HG02759 (cell line): ENCODE results near the gene LNPEP.

Source experiments
- ATAC-seq: cut with Tn5 transposase; IDR thresholded peaks from one replicate; pipeline ENCODE4 v1.9.1; 2021; ENCODE audit warnings: mild to moderate bottlenecking, moderate library complexity; ENCODE audit not compliant: unreplicated experiment

The LNPEP gene

DNA sequence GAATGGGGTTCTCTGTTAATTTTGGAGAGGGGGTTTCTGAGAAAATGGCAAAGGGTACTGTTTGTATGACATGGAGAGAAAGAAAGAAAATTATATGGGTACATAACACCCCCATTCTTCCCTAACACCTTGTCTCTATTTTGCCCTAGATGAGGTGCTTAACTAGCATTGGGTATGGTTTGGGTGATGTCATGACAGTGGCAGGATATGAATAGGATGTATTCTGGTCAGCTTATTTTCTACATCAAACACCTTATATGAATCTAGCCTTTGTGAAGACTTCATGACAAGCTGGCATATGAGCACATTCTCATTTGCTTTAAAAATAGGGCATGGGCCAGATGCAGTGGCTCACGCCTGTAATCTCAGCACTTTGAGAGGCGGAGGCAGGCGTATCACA lies 58.6 kb downstream of the LNPEP start:
- no peak for ATAC-seq

DNA sequence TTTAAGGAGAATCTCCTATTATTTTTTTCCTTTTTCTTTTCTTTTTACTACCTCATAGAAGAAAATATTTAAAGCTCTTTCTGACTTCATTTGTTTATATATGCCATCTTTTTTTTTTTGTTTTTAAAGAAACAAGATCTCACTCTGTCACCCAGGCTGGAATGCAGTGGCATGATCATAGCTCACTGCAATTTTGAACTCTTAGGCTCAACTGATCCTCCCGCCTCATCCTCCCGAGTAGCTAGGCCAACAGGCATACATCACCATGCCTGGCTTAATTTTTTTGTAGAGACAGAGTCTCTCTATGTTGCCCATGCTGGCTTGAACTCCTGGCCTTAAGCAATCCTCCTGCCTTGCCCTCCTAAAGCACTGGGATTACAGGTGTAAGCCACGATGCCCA lies 59.5 kb downstream of the LNPEP start:
- no peak for ATAC-seq

DNA sequence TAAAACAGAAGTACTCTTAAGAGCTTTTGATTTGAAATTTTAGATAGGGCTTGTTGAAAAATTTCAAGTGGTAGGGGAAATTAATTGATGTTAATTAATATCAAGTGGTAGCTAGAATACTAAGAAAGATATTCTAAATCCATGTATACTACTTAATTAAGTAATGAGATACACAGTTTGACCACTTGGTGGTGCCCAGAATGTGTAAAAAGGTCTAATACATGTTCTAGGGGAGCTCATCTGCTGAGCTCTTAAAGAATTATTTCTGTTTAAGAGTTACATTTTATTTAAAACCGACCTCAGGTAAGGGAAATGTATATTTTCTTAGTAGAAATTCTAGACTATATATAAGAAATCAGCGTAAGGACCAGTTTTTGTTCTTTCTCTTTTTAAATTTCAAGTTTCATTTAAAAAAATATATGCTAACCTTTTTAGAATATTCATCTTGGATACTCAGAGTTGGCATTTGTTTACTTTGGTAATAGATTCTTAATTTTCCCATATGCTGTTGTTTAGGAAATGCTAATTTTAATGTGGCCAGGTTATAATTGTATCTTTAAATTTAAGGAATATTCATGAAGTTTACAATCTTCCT lies 61.5 kb downstream of the LNPEP start:
- ATAC-seq: peak; percentile 67

DNA sequence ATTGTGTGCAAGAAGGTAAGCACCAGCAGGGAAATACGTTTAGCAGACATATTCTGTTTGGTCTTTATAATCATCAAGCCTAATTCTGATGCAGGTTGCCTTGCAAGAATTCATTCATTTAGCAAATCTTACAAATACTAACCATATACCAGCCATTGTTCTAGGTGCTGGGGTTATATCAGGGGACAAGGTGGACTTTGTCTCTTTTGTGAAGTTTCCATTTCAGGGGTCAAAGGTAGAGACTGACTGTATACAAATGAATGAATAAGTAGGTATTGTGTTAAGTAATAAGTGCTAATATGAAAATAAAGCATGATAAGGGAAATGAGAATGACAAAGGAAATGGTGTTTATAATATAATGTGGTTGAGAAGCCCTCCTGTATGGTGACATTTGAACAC lies 64.0 kb downstream of the LNPEP start:
- ATAC-seq: no peak

DNA sequence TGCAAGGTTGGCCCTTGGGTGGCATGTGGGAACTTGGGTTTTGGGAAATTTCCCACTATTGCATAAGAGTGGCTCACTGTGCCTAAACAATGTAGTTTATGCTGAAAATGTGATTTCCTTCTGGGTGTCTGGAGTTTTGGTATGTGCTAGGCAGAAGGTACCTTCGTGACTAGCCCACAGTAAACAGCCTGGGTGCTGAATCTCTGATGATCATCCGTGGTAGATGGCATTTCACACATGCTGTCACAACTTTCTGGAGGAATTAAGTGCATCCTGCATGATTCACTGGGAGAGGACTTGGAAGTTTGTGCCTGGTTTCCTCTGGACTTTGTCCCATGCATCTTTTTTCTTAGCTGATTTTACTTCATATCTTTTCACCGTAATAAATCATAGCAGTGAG lies 64.5 kb downstream of the LNPEP start:
- no peak for ATAC-seq

DNA sequence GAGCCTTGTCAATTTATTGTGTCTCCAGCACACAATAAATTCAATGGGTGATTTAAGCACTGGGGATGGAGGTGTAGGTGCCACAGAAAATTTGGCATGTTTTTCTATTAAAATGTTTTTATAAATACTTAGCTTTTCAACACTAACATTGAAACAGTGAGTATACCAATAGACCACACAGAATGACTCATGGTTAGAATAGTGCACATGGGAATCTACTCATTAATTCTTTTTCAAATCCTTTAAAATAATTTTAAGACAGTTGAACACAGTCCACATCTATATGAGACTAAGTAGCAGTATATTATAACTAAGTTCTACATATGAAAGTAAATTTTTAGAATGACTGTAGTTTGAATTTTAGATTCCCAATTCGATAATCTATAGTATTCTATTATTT lies 67.1 kb downstream of the LNPEP start:
- no peak for ATAC-seq

DNA sequence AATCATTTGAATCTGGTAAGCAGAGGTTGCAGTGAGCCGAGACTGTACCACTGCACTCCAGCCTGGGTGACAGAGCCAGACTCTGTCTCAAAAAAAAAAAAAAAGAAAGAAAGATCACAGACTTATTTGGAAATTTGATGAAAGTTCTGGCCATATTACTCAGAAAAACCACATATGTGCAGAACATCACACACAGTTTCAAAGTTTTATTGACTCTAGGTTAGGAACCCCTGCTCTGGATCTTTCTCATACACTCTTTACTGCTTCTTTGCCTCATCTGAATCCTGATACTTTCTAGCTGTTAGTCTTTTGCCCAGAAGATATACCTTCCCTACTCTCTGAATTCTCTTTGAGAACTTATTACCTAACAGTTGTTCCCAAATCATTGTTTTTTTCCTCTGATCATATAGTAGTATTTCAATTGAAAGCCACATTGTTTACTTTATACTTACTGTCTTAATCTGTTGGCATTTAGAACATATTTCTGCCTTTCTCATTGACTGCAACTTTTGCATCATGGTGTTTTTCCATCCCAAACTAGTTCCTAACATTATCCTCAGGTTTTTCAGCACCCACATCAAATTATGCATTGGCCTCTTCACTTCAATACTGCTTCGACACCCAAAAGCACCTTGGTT lies 68.7 kb downstream of the LNPEP start:
- no peak for ATAC-seq

DNA sequence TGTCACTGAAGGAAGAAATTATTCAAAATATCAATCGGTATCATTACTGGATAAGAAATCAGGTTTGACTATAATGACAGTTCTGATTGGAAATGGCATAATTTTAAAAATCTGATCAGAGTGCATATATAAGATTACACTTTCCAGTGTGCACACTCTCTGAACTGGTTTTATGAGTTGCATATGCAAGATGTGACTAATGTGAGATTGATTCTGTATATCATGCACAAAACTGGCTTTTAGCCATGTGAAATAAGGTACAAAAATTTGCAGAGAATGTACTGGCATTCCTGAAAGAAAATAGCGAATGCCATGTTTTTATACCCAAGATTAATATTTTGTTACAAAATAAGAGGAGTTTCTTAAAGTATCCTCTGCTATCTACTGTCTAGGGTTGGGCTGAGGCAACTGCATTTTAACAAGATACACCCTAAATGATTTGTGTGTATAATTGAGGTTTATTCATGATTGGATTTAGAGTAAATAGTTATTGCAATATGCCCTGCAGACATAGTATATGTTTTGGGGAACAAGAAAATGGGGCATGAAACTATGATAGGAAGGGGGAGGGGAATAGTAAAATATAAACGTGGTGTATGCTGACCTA lies 70.7 kb downstream of the LNPEP start:
- ATAC-seq: no peak

DNA sequence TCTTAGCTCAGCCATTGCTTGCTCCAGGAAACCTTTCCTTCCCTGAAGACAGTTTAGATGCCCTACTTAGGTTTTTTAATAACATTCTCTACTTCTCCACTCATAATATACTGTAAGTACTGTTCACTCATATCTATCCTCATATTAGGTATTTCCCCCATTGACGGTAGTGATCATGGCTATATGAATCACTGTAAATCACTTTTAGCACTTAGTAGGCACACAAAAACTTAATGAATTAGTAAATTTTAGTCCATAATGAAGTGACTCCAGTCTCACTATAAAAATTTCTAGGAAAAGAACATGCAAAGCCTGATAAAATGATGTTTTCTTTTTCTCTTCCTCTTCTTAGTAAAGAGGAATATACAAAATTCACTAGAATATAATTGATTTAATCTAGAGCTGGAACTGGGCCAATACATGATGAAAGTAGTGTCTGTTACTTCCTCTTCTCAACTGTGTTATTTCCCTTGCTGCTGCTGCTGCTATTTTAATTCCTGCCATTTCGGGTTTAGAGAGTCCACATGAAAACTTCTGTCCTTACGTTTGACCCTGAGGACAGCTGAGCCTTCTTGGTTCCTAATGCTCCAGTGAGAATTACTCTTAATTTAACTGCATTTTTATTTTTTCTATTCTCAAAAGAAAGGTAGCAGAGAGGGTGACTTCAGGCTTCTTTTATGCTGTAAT lies 73.5 kb downstream of the LNPEP start:
- peak; percentile 71 for ATAC-seq

DNA sequence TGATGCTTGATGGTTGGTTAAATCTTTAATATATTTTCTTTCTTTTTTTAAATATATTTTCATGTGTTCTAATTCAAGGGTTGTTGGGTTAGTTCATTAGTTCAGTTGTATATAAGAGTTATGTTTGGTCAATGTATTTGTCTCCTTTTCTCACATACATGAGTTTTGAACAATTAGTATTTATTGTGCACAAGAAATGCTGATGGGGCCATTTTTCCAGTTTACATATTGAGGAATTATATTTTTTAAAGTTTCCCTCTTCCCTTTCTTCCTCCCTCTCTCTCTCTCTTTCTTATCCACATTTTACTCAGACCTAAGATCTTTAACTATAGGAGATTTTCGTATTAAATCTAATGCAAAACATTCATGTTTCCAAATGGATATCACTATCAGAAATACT lies 74.0 kb downstream of the LNPEP start:
- ATAC-seq: no peak

DNA sequence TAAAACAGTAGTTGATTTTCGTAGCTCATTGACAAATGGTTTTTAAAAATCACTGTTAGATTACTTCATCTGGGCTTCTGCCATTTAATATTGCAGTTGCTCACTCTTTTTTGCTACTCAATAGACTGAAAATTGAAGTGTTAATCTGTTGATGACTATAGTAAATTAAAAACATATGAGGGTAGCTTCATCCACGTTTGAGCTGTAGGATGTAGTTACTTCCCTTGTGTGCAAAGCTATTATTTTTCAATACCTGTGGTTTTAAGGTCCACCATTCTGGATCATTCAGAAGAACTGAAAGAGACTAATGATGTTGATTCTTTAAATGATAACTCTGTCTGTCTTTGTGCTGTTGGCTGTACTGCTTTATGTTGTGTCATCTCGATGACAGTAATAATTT lies 74.7 kb downstream of the LNPEP start:
- no peak for ATAC-seq

DNA sequence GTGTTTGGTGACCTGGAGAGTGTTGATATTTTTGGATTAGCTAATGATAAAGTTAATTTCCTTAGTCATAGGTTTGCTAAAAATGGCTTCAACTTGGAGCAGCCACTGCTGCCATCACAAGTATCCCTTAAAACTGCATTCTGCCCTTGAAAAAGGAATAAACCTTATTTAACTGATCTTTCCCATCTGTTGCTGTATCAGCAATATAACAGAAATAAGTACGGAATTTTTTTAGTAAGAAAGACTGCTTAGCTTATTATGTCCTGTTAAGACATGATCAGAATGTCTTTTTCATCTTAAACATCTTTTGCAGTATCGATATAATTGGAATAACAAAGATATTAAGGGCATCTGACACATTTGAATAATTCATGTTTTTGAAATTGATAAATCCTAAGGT lies 75.7 kb downstream of the LNPEP start:
- no peak for ATAC-seq

DNA sequence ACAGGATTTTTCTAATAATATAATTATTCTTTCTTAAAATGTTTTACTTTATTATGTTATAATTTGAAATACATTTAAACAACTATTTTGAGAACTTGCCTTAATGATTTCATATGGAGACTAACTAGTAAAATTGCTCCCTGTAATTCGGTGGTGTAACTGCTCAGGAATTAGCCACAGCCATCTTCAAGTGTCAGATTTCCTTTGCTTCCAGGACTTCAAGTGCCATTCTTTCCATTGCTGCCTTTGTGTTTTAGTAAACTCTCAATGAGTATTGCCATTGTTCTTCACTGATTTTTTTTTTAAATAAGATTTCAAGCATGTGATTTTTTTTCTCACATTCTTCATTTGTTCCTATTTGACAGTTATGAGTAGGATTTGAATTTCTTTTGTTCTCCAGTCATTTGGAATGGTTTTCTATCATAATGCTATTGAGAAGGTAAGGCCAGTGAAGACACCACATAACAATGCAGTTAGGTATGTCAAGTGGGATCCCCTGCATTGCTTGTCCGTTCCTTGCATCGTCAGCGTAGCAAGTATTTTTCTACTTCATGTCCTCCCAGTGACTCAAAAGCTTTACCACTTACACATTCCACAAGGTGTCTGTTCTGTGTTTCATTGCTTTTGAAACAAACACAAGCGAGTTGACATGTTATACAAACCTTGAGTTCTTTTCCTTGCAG lies 83.7 kb downstream of the LNPEP start:
- ATAC-seq: no peak

DNA sequence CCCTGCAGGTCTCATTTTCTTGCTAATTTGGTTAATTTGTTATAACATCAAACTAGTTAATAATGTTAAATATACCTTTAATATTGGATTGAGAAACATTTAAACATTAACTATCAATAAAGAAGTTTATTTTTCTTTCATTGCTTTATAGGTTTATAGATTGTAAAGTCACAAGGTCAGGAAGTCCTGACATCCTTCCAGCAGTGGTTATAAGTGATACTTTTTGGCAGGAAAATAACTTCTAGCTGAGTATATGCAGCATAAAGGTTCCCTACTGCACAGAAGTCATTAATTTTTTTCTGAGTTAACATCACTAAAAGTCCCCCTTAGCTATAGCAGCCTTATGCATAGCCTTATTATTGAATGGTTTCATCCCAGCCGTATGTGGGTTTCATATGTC lies 85.5 kb downstream of the LNPEP start:
- no peak for ATAC-seq

DNA sequence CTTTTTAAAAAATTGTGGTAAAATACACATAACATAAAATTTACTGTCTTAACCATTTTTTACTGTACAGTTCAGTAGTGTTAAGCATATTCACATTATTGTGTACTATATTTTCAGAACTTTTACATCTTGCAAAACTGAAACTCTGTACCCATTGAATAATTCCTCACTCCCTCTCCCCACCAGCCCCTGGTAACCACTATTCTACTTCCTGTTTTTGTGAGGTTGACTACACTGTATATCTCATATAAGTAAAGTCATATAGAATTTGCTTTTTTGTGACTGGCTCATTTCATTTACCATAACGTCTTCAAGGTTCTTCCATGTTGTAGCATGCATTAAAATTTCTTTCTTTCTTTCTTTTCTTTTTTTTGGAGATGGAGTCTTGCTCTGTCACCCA lies 87.0 kb downstream of the LNPEP start:
- ATAC-seq: no peak

DNA sequence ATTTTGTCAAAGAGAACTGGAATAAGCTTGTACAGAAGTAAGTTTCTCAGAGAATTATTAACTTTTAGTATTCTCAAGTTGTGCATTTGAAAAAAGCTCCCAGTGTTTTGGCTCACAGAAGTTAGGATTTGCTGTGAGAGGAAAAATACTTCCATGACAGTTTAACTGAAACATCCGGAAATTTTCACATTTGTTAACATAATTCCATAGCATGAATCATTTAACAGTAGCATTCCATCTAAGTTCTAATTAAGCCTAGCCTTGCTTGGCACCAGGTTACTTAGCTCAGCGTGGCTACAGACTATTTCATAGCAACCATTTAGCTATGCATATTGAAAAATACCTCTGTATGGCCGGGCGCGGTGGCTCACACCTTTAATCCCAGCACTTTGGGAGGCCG lies 90.8 kb downstream of the LNPEP start:
- ATAC-seq: no peak

DNA sequence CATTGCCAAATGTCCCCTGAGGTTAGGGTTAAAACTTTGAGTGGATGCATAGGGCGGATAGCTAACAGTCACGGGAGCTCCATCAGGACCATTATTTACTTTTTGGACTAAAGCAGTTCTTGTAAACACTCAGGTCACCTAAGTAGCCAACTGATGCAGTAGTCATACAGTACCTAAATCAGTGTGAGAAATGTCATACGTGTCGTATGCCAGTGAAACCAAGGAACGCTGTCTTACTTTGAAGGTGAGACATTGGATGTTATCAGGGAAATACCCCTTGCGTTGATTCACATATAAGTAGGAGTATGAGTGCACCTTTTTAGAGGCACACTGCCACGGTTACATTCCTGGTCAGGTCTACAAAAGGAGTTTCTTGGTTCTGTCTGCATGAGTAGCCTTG lies 101.9 kb downstream of the LNPEP start:
- no peak for ATAC-seq

DNA sequence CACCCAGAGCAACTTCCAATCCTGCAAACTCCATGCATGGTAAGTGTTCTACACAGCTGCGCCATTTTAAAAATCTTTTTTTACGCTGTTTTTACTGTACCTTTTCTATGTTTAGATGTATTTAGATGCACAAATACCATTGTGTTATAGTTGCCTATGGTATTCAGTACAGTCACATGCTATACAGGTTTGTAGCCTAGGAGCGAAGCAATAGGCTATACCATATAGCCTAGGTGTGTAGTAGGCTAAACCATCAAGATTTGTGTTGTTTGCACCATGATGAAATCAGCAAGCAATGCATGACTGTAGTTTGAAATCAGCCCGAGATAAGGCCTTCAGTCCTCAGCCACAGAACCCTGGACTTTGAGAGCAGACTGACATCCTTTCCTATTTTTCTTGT lies 105.4 kb downstream of the LNPEP start:
- ATAC-seq: no peak

DNA sequence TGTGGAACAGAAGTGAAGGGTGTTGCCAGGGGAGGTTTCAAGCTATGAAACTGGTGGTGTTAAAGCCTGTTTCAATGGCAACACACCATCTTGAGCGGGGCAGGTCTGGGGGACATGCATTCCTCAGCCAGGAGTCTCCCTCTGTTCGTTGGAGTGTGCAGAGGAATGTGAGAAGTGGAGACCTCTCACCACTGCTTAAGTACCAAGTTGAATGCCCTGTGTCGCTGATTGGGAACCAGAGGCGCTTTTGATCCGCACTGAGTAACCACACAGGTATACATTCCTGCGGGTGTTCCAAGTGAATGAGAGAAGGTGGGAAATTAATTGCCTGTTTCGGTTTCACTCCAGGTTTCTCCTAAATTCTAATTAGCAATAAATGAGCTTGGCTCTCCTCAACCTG lies 107.1 kb downstream of the LNPEP start:
- no peak for ATAC-seq

DNA sequence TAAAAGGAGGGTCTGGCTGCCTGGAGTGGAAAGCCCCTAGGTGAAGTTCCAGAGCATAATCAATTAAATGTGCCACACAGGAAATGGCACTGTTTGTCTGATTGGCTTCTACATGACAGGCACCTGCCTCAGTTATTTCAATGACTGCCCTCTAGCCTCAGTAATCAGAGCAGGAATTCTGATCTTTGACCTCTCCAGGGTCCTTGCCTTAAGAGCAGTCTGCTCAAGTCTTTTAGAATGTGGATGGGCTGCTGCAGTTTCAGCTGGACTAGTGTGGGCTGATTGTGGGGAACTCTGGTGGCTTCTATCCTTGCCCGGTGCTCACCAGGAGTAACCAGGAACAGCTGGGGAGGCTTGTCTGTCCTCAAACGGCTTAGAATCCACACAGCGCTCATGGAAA lies 107.6 kb downstream of the LNPEP start:
- ATAC-seq: no peak

DNA sequence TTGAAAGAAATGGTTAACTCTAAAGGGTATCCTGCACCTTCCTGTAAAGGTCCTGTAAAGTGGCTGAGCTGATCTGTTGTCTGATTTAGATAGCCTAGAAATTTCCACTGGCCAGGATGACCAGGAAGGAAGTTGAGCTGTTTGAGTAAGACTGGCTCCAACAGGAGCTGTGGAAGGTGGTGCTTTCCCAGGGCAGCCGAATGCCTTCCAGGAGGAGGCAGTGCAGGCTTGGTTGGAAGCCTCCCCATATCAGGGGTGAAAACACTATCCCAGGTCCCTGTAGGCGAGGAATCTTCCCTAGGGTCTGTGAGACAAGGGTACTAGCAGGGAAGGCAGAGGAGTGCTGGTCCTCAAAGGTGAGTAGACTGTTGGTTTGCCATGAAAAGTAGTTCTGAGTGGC lies 108.2 kb downstream of the LNPEP start:
- no peak for ATAC-seq
